NOMO-1 (cell line): ENCODE results near the gene ATXN7L1.

ENCODE experiments used
- DNase-seq, 2 experiments: peaks; one replicate each; lab custom pipeline; 2025; ENCODE audit not compliant: unreplicated experiment in 2 of 2; lab: John Stamatoyannopoulos, UW

Gene ATXN7L1

DNA sequence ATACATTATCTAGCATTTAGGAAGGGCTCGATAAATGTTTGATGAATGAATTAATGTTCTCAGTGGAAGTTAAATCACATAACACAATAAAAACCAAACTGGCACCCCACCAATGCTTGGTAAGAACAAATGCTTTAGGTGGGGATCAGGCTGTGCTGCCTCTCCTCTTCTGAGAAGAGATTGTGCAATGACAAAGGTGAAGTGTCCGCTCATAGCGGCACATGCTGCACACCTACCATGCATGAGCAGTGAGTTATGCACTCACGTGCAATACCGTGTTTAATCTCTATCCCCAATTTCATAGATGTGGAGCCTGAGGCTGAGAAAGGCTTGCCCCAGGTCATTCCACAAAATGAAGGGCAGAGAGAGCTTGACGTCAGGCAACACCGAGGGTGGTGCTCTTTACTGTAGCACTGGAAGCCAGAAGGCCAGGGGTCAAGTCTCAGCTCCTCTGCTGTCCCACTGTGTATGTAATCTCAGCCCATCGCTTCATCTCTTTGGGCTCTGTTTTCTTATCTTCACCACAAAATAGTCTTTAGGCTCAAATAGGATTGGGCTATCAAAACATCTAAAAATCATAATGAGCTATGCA lies 222.2 kb downstream of the ATXN7L1 start:
- no peak for DNase-seq

DNA sequence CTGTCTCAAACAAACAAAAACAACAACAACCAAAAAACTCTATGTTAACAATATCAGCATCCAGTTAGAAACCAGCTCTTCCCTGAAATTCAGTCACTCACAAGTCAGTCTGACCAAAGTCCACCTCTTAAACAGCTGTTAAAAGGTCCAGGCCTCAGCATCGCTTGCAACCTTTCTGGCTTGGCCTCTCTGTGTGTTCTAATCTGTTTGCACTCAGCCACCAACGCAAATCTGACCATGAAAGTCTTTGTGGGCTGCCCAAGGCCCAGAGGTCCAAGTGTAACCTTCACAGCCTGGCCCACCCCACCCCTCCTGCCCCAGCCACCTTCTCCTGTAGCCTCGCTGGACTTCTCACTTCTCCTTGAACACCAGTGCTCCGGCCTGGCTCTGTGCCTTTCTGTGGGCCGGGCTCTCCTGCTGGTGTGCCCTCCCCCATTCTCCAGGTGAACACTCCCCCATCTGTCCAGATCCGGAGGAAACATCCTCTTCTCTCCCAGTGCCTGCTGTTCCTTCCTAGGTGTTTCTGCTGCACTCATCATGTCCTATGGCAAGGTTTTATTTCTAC lies 222.9 kb downstream of the ATXN7L1 start:
- no peak for DNase-seq

DNA sequence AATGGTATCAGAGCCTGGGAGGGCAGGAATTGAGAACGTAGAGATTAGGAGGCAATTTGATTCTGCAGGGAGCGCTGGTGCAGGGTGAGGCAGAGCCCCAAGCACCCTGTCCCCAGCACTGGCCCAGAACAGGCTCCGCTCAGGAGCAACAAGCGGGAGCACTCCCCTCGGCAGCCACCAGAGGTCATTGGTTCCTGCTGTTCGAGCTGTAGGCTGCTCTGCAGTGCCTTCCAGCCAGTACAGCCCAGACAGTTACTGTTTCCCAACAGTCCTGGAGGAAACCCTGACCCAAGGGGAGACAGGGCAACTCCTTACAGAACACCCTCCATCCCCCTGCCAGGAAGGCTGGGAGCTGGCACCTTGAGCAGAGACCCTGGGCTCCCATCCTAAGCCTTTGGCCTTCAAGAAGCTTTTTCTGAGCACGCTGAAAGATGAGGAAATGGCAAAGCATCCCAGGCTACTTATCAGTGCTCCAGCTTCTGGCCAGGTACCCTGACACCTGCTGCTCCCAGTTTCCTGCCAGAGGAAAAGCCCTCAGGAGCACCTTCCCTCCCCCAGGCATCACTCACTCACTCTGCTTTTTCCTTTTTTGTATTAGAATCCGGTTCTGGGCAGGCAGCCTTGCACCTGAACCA lies 223.9 kb downstream of the ATXN7L1 start:
- peak in 1 of 2 experiments; percentile 0 for DNase-seq

DNA sequence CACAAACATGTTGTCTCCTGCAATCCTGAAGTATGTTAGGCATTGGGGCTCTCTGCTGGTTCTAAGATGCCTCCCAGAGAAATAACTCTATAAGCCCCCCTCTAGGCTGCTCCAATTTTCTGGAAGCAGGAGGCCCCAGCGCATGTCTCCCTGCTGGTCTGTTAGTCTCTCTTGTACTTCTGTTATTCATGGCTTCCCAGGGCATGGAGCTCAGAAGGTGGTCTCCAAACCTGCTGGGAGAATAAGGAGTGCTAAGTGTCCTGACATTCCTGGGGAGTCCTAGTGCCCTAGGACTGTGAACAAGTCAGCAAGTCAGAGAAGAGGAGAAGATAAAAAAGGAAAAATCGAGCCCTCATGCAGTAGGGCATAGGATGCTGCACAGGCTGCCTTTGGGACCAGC lies 224.6 kb downstream of the ATXN7L1 start:
- DNase-seq, result no peak

DNA sequence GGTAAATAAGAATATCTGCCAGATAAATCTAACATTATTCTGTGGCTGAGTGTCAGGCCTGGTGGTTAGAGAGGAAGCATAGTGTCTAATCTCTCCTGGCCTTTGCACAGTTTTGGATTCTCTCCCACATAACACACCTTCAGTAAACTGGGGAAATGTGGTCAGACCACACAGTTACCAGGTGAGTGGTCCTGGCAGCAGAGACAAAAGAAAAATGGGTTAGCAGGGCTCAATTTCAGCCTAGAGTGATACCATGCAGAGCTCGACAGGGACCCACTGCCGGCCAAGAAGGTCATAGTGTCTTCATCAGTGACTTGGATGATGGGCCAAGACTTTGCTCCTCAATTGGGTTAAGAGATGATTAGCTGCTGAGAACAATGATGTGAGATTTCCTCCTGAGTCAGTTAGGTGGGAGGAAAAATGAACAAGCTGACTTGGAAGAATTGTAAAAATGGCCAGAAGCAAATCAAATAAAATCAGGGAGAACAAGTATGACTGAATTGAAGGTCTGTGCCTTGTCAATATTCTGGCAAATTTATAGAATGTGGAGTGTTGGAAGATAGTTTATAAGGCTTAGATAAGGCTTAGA lies 225.9 kb downstream of the ATXN7L1 start:
- no peak for DNase-seq

DNA sequence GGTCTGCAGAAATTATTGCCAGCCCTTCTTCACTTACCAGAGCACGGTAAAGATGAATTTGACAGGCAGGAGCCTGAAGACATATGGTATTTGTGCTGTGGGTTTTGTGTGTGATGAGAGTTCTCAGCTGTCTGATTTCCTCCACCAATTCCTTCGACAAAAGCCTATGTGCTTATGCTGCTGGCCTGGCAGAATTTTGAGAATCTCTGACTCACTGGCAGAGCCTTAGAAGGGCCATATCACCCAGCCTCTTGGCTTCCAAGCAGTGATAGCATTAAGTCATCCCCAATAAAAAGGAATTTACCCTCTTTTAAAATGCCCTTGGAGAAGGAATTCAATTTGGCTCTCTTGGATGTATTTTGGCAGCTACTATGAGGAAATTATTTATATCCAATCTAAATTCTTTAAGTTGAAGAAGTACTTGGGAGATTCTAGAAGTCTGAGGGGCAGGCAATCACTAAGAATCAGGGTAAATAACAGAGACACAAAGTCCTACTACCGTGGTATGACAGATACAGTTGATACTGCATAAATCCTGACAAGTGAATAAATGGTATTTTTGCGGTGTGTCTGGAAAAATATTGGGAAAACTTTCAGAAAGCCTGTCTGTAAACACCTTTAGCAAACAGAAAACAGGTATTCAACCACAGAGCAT lies 226.5 kb downstream of the ATXN7L1 start:
- DNase-seq, result no peak

DNA sequence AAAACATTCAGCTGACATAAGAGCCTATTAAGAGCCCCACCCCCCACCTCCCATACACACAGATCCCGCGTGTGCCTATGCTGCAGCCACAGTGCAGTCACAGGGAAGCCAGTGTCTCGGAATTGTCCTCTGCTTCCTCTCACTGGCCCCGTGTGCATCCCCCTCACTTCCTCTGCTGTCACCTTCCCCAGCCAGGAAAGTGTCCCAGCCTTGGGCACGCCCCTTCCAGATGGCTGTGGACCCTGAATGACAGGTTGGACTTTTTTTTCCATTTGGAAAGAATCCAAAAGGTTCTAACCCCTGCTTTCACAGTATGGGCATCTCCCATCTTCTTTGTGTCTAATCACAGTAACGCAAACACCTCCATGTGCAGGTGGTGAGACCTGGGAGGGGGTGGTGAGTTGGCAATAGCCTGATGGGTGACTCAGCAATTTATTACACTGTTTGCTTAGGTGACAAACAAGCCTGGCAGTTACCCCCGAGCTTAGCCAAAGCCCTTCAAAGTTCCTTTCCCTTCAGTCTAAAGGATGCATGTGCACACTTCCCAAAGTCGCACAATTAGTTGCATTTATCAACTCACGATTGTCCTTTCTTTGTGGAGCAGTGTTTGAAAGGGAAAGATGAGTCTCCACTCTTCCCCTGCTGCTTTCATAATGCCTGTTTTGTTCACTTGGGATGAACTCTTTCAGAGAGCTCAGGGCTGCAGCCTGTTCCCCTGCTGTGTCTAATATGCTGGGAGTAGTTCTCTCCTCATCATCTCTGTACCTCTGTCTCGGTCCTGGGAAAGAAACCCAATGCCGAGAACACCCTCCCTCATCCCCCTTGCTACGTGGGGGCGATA lies 227.6 kb downstream of the ATXN7L1 start:
- DNase-seq, result no peak

DNA sequence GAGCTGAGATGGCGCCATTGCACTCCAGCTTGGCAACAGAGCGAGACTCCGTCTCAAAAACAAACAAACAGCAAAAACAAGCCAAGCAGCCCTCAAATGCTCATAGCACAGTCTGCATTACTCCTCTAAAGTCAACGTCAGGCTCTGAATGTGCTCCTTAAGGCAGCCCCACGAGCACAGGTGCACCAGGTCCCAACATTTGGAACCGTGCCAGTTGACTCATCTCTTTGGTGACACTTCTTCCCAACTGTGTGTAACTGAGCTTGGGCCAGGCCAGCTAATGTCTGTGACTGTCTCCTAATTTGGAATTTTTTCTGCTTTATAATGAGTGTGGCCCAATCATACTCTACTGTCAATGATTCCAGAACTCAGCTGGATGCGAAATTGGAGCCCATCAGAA lies 228.8 kb downstream of the ATXN7L1 start:
- DNase-seq, result no peak

DNA sequence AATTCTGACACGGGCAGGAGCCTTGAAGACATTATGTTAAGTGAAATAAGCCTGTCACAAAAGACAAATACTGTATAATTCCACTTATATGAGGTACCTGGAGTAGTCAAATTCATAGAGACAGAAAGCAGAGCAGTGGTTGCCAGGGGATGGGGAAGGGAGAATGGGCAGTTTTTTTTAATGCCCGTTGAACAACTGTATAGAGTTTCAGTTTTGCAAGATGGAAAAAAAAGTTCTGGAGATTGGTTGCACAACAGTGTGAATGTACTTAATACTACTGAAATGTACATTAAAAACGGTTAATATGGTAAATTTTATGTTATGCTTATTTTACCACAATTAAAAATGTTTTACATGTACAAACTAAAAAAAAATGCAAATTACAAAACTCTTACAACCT lies 231.5 kb downstream of the ATXN7L1 start:
- peak; percentile 0 to 5 for DNase-seq

DNA sequence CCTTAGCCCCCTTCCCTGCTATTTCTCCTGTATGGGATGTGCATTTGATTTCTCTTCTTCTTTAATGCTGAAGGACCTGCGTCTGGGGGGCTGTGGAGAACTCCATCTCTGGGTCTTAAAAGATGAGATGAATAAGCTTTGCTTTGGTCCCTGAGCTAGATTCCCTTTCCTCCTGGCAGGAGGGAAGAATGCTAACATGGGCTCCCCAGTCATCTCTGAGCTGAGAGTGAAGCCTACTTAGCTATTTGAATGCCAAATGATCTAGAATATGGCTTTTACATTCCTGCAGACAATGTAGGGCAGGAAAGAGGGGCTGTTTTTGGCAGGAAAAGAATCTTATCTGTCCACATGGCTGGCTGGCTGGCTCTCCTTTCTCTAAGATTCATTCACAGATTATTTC lies 232.5 kb downstream of the ATXN7L1 start:
- DNase-seq, result no peak

DNA sequence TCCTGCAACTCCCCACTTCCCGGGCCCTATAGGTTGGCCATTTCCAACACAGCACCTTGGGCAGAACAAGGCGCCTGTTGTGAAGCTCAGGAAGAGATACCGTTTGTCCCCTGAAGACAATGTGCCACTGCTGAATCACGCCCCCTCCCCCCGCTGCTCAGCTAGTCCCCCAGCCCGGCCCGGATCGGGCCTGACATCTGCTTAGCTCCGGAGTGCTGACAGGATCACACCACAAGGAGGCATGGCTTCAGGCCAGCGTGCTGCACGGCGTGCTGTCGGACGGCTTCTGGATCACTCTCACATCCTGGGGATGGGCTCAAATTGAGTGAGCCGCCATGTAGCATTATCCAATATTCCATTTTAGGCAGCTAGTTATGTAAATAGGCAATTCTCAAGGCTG lies 233.0 kb downstream of the ATXN7L1 start:
- no peak for DNase-seq

DNA sequence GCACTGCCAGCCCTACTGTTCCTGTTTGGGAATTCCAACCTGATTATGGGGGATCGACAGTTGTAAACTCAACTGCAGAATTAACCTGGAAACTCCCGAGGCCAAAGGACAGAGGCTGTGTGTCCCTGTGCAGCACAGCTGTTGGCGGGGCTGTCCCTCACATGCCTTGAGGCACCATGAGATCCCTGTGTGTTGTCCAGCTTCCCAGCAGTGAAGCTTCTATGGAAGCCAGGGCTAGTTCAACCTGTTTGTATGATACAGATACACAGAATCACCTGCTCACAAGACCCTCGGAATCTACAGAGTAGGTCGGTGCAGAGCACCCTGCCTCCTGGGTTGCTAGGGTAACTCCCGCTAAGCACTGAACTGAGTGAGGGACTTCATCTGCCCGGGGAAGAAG lies 234.1 kb downstream of the ATXN7L1 start:
- no peak for DNase-seq

DNA sequence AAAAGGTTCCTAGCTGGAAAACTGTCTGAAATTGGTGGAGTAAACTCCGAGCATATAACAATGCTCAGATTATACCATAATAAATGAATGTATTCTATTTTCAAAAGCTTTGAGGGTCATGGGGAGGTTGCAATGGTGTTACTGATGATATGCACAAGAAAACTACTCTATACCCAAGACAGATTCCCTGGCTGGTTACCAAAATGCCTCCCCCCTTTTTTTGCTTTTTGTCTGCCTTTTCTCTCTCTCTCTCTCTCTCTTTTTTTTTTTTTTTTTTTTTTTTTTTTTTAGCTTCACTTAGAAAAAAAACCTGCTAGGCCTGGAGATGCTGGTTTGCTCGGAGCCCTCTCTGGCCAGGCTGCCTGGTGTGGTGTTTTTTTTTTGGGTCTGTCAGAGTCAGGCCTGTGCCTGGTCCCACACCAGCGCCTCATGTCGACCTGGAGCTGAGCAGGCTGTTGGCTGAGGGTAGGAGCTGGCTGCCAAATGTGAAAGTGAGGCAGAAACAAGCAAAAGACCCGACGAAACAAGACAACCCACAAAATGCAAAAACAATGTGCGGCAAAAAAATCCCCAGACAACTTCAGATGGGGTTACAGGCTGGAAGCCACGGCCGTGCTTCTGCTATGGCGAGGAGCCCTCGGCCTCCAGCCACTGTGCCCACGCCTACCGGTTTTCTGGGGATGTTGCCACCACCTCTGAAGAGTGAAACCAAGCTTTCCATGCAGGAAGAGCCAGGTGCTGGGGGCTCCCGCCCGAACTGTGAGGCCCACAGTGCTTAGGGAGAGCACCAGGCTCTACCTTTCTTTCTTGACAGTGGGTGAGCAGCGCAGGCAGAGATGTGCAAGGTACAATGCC lies 235.2 kb downstream of the ATXN7L1 start:
- DNase-seq, result no peak

DNA sequence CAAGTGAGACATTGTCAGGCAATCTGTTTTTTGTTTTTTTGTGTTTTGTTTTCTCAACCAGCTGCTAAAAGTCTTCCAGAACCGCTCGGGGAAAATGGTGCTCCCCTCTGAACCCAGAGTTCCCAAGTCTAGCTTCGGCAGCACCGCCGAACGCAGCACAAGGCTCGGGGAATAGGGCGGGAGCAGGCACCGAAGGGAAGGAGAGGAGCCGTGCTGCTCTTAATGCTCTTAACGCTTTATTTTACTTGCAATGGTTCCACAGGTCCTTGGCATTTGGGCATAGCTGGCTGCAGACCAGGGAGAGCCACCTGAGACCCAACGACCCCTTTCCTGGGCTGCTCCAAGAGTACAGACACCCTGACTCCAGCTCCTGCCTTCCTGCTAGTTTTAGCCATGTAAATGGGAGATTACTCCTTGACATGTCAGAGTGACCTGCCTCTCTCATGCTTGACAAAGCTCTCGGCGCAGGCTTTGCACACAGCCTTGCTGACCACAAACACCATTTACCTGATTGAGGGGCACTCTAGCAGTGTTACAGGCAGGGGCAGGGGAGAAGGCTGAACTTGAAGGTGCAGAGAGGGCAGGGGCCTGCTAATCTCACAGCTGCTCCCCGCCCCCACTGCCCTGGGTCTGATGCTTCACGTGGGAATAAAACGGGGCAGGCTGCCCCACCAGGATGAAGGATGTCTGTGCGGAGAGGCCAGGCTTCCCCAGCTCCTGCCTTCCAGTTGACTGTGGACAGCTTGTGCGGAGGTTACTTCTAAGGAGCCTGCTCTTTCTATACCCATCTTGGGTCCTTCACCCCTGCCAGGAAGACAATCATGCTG lies 236.5 kb downstream of the ATXN7L1 start:
- no peak for DNase-seq

DNA sequence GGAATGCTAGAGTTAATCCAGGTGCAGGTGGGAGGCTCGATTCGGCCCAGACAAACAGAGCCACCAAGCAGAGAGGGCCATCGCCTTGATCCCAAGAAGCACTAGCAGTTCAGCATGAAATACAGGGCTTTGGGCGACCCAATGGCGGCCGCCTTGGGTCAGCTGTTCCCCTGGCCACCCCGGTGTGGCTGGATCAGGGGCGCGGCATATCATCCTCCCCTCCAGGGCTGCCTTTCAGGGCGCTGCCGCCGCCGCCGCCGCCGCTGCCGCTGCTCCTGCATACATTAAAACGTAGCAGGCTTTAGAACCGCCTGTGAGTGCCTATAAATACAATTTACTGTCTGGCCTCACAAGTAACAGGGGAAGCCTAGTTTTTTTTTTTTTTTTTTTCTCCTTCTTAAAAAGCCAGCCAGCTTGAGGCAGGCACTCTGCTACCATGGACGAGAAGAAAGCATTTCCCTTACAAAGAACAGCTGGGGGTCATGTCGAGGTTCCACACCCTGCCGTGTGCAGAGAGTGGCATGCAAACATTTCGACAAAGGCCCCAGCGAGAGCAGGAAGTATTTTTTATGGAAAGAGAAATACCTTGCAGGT lies 237.4 kb downstream of the ATXN7L1 start:
- DNase-seq, result no peak

DNA sequence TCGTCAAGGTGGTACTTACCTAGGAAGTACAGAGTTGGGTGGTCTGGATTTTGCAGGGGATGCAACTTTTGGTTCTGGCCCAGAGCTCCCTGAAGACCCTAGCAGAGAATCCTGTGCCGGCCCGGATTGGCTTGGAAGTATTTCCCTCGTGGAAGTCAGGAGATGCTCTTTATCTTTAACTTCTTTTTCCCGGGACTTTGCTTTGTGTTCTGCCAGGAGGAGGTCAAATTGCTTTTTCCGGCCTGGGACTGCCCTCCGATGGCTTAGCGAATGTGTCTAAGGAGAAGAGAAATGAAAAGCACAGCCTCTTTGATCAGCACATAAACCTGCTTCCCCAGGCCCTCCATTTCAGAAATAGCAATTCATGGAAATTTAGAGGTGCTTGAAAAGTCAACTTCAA lies 238.1 kb downstream of the ATXN7L1 start:
- no peak for DNase-seq

DNA sequence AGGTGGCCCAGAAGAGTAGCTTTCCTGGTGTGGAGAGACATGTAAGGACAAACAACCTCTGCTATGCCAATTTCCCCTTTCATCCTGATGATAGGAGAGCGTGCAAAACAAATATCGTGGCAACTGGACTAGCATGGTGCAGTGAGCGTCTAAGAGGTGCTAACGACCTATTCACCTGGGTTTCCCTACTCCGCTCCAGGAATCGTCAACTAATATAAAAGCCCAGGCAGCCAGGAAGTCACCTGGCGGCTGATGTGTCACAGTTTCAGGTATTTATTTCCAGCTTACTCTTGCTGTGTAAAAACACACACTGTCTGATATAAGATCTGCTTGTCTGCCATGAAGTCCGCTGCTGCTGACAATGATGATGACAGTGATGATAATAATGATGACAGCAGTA lies 238.6 kb downstream of the ATXN7L1 start:
- no peak for DNase-seq

DNA sequence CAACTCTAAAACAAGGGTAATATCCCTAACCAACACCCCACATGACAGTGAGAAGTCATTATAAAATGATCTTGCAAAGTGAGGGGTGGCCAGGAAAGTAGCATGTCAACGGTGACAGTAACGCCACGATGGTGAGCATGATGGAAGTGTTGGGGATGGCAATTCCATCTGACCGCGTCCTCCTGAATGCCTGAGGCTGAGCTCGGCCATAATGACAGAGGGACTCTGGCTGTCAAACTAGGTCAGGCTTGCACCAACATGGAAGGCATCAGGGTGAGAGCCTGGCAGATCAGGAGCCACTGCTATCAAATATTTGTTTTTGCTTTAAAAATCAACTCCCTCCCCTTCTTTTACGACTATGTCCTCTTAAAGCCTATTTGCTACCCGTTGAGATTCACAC lies 239.4 kb downstream of the ATXN7L1 start:
- DNase-seq, result no peak

DNA sequence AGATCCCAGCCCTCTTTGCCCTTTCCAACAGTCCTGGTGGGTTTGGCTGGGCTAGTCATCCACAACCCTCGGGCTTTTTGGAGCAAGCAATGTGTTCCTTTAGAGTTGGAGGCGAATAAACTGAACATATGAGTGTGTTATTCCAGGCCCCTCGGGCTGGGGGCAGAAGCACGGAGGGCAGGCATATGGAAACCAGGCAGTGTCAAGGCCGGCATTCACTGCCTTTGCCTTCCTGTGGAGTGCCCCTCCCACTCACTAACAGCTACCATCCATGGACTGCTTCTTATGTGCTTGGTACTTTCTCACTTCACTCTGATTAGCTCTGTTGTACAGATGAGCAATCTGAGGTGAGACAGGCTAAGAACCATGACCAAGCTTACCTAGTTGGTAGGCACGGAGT lies 241.2 kb downstream of the ATXN7L1 start:
- DNase-seq, result no peak
